ENCODE results near the gene BCAT1. TPM values are rescaled to one million over a fixed set of nuclear protein-coding genes. Genes with fewer than 3 reads are reported as not detected.

Gene BCAT1
- total RNA-seq, 2 donors from 2014 or later: 45.0 to 141 TPM

GRCh38 chr12:24907464-24907863, 41.4 kb downstream of the BCAT1 start:
- no peak overlapping the region for H3K9ac ChIP-seq (ENCODE audit: extremely low read depth, low read length, poor library complexity, severe bottlenecking)
- 93 to 100% methylated on average over 3 to 5 of the region's 5 CpGs for WGBS, 2 experiments (ENCODE audit: insufficient coverage in 1 of 2, insufficient read length in 1 of 2)
- no peaks in the 10 kb centered on the region for H3K36me3 ChIP-seq (ENCODE audit: control insufficient read depth, insufficient read depth, low read length)
- Mint-ChIP-seq H3K9me3 (no peaks in the 10 kb centered on the region), H3K4me3 (no peak overlapping the region), H3K27ac (no peak overlapping the region), H3K36me3 (ENCODE audit: low read depth) (no peaks in the 10 kb centered on the region), H3K4me1 (peaks cover 13% of the 10 kb centered on the region), H3K27me3 (ENCODE audit: insufficient read depth) (no peaks in the 10 kb centered on the region)
- no peak for DNase-seq
- H3K9me3 ChIP-seq (ENCODE audit: control insufficient read depth, low read length): no peaks in the 10 kb centered on the region
- peaks cover 7% of the 10 kb centered on the region for H3K4me1 ChIP-seq (ENCODE audit: control insufficient read depth, insufficient read depth, low read length)
- no peak overlapping the region for H3K4me3 ChIP-seq (ENCODE audit: low read length)
- no peak overlapping the region for H3K27ac ChIP-seq (ENCODE audit: low read depth, low read length)
- TF ChIP-seq CTCF (conservative IDR thresholded peaks at IDR 0.05): no peak
- H3K27me3 ChIP-seq (ENCODE audit: control insufficient read depth, insufficient read depth, low read length, poor library complexity, severe bottlenecking): peaks cover 27% of the 10 kb centered on the region

GRCh38 chr12:24906141-24906540, 42.8 kb downstream of the BCAT1 start:
- Histone ChIP-seq H3K4me1 (ENCODE audit: control insufficient read depth, insufficient read depth, low read length) (peaks cover 7% of the 10 kb centered on the region), H3K4me3 (ENCODE audit: low read length) (no peak overlapping the region), H3K36me3 (ENCODE audit: control insufficient read depth, insufficient read depth, low read length) (no peaks in the 10 kb centered on the region), H3K27me3 (ENCODE audit: control insufficient read depth, insufficient read depth, low read length, poor library complexity, severe bottlenecking) (peaks cover 27% of the 10 kb centered on the region), H3K9me3 (ENCODE audit: control insufficient read depth, low read length) (no peaks in the 10 kb centered on the region), H3K9ac (ENCODE audit: extremely low read depth, low read length, poor library complexity, severe bottlenecking) (no peak overlapping the region), H3K27ac (ENCODE audit: low read depth, low read length) (no peak overlapping the region)
- 97% methylated on average over 2 of the region's 2 CpGs; no CpG with 5 or more reads in 1 of the 2 experiments for WGBS, 2 experiments (ENCODE audit: insufficient coverage in 1 of 2, insufficient read length in 1 of 2)
- Mint-ChIP-seq H3K27ac (no peak overlapping the region), H3K27me3 (ENCODE audit: insufficient read depth) (peaks cover 9% of the 10 kb centered on the region), H3K4me3 (no peak overlapping the region), H3K9me3 (no peaks in the 10 kb centered on the region), H3K4me1 (peaks cover 17% of the 10 kb centered on the region), H3K36me3 (ENCODE audit: low read depth) (no peaks in the 10 kb centered on the region)
- no peak for DNase-seq
- no peak for TF ChIP-seq CTCF (conservative IDR thresholded peaks at IDR 0.05)

- H3K9me3 ChIP-seq (ENCODE audit: control insufficient read depth, low read length): no peaks in the 10 kb centered on the region
- 86 to 87% methylated on average over 2 of the region's 2 CpGs for WGBS, 2 experiments (ENCODE audit: insufficient coverage in 1 of 2, insufficient read length in 1 of 2)
These were observed 43.5 kb downstream of the BCAT1 start for GRCh38 chr12:24905431-24905830.

More at GRCh38 chr12:24905431-24905830, 43.5 kb downstream of the BCAT1 start:
- Histone ChIP-seq H3K4me1 (ENCODE audit: control insufficient read depth, insufficient read depth, low read length) (peaks cover 7% of the 10 kb centered on the region), H3K27ac (ENCODE audit: low read depth, low read length) (no peak overlapping the region), H3K36me3 (ENCODE audit: control insufficient read depth, insufficient read depth, low read length) (no peaks in the 10 kb centered on the region), H3K27me3 (ENCODE audit: control insufficient read depth, insufficient read depth, low read length, poor library complexity, severe bottlenecking) (peaks cover 27% of the 10 kb centered on the region), H3K9ac (ENCODE audit: extremely low read depth, low read length, poor library complexity, severe bottlenecking) (no peak overlapping the region), H3K4me3 (ENCODE audit: low read length) (no peak overlapping the region)
- Mint-ChIP-seq H3K4me1 (peaks cover 19% of the 10 kb centered on the region), H3K27ac (no peak overlapping the region), H3K27me3 (ENCODE audit: insufficient read depth) (peaks cover 12% of the 10 kb centered on the region), H3K36me3 (ENCODE audit: low read depth) (no peaks in the 10 kb centered on the region), H3K9me3 (no peaks in the 10 kb centered on the region), H3K4me3 (no peak overlapping the region)
- no peak for TF ChIP-seq CTCF (conservative IDR thresholded peaks at IDR 0.05)
- DNase-seq: no peak

All from endodermal cell (in vitro differentiated cells).